CD4-positive, alpha-beta T cell treated with Interferon alpha-2 for 1 hour (primary cell): ENCODE data around the gene EXO5.
"Not testable (repeated sequence)": the region's sequence is repeated elsewhere in the genome, so short reads cannot be mapped to it uniquely, and the experiment has no call there.

Experiments used
- DNase-seq, 2 donors: peaks; one replicate each; pipeline ENCODE4 v3.0.0-alpha.2; 2020 to 2022

Gene EXO5

DNA sequence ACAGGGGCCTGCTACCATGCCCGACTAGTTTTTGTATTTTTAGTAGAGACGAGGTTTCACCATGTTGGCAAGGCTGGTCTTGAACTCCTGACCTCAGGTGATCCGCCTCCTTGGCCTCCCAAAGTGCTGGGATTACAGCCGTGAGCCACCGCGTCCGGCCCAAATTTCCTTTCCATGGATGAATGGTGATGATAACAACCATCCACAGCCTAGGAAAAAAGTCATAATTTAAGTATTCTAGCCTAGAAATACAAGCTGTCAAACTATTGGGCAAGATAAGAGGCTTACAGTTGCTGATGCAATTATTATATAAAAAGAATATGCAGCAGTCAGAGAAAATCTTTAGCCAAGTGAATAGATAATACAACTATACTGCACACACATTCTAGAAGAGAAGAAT, 46.2 kb downstream of the EXO5 start:
- not testable (repeated sequence) for DNase-seq

- no peak for DNase-seq
Observed at GRCh38 chr1:40556121-40556520, 47.6 kb downstream of the EXO5 start.

GRCh38 chr1:40558241-40558640, 49.7 kb downstream of the EXO5 start:
- not testable (repeated sequence) for DNase-seq

- DNase-seq = no peak
Observed at GRCh38 chr1:40562185-40562584, 53.6 kb downstream of the EXO5 start.

DNA sequence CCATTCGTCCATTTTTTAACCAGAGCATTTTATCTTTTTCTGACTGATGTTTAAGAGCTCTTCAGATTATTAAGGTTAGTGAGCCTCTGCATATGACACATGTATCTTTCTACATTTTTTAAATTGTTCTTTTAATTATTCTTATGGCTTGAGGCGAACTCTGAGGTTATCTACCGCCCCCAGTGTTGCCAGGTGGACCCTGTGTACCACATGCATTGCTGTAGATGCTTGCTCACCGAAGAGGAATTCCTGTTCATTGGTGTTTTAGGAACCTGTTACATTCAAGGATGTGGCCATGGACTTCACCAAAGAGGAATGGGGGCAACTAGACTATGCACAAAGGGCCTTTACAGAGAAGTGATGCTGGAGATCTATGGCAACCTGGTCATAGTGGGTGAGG, 54.7 kb downstream of the EXO5 start:
- no peak for DNase-seq

- DNase-seq = no peak
Observed at GRCh38 chr1:40564506-40564905, 55.9 kb downstream of the EXO5 start.

DNA sequence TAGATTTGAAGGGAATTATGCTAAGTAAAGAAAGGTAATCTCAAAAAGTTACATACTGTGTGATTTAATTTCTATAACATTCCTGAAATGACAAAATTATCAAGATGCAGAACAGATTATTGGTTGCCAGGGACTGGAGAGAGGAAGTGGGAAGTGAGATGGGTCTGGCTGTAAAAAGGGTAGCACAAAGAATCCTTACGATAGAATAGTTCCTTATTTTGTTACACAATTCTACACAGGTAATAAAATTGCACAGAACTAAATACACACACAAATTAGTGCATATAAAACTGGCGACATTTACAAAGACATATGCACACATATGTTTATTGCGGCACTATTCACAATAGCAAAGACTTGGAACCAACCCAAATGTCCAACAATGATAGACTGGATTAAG, 56.3 kb downstream of the EXO5 start:
- no peak for DNase-seq
